ENCODE results near the gene ALDH1L2.
"Not testable (repeated sequence)": the region's sequence is repeated elsewhere in the genome, so short reads cannot be mapped to it uniquely, and the experiment has no call there.

Gene ALDH1L2

GRCh38 chr12:104977688-104978087 lies 106.6 kb downstream of the ALDH1L2 start:
- not testable (repeated sequence) for DNase-seq (ENCODE audit: low read depth)

GRCh38 chr12:104976703-104977102 lies 107.6 kb downstream of the ALDH1L2 start:
- no peak for DNase-seq (ENCODE audit: low read depth)

GRCh38 chr12:104975587-104976343 lies 108.5 kb downstream of the ALDH1L2 start:
- peak; percentile 44 for DNase-seq (ENCODE audit: low read depth)

GRCh38 chr12:104974626-104975290 lies 109.5 kb downstream of the ALDH1L2 start:
- no peak for DNase-seq (ENCODE audit: low read depth)

- DNase-seq (ENCODE audit: low read depth): no peak
These were observed 111.0 kb downstream of the ALDH1L2 start for GRCh38 chr12:104973250-104973649.

GRCh38 chr12:104971306-104971705 lies 113.0 kb downstream of the ALDH1L2 start:
- DNase-seq (ENCODE audit: low read depth): no peak

Data from stromal cell of bone marrow (primary cell).